ENCODE measurements around the gene PIGV. TPM values are rescaled to one million over a fixed set of nuclear protein-coding genes. Genes with fewer than 3 reads are reported as not detected.
A peak's percentile ranks its signal among the peaks of the same experiment; 100 is the strongest.
"Not testable (repeated sequence)": the region's sequence is repeated elsewhere in the genome, so short reads cannot be mapped to it uniquely, and the experiment has no call there.

Gene PIGV
- total RNA-seq, 1 donor from 2014 or later, result 20.3 TPM

DNA sequence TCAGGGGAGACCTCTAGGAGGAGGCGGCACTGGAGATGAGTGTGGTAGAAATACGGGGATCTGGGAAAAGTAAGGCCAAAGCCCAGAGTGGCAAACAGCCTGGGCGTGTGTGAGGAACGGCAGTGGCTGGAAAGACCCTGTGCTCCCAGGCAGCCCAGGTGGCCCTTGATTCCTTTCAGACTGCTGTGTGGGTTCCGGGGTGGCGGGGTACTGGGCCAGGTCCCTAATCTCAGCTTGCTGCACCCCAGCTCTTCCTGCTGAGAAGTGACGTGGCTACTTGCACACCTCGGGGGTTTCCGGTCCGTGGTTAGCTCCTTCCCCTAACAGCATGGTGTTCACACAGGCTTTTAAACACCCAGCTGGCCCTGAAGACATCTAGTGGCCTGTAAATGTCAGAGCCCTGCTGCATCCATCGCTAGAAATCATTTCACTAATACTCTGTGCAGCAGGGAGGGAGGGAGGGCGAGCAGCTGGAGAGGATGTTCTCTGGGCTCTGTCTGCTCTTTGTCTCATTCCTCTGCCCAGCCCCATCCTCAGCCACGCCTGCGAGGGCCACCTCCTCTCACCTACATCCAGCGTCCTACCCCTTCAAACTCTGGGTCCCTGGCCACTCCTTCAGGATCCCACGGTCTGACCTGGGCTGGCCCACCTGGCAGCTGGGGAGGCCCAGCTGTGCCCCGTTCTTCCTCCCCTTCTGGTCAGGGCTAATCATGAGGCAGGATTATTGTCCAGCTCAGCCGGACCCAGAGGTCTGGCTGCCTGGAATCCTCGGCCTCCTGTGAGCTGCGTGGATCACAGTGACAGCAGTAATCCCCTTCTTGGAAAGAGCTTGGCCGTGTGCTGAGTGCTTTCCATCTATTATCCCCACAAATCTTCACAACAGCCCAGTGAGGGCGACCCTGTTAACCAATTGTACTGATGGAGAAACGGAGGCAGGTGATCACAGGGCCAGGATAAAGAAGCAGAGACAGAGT, 46.0 kb downstream of the PIGV start:
- ATAC-seq (peak; percentile 67 to 77), DNase-seq (peak; percentile 76)
- Histone ChIP-seq H3K4me1 (peaks cover 25% of the 10 kb centered on the region), H3K27me3 (ENCODE audit: low read depth) (no peaks in the 10 kb centered on the region), H3K36me3 (peaks cover 69% of the 10 kb centered on the region), H3K4me3 (no peak overlapping the region), H3K27ac (peak overlapping the region; percentile 58), H3K9me3 (no peaks in the 10 kb centered on the region)
- TF ChIP-seq, protein P1, sequence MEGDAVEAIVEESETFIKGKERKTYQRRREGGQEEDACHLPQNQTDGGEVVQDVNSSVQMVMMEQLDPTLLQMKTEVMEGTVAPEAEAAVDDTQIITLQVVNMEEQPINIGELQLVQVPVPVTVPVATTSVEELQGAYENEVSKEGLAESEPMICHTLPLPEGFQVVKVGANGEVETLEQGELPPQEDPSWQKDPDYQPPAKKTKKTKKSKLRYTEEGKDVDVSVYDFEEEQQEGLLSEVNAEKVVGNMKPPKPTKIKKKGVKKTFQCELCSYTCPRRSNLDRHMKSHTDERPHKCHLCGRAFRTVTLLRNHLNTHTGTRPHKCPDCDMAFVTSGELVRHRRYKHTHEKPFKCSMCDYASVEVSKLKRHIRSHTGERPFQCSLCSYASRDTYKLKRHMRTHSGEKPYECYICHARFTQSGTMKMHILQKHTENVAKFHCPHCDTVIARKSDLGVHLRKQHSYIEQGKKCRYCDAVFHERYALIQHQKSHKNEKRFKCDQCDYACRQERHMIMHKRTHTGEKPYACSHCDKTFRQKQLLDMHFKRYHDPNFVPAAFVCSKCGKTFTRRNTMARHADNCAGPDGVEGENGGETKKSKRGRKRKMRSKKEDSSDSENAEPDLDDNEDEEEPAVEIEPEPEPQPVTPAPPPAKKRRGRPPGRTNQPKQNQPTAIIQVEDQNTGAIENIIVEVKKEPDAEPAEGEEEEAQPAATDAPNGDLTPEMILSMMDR (IDR thresholded peaks at IDR 0.05), result no peak
- intact Hi-C loops (cut with DNase I), result no loop called here

DNA sequence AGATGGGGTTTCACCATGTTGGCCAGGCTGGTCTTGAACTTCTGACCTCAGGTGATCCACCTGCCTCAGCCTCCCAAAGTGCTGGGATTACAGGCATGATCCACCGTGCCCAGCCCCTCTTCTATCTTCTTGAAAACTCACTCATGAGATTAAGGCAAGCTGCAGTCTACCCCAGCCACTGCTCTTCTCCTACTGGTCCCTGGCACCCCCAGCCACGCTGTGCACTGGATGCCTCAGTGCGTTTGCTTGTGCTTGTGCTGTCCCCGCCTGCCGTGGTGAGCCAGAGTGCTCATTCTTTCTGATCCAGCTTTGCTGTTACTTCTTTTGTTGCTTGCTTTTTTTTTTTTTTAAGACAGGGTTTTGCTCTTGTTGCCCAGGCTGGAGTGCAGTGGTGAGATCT, 49.9 kb downstream of the PIGV start:
- H3K9me3 ChIP-seq; H3K4me3 ChIP-seq; H3K4me1 ChIP-seq; H3K27me3 ChIP-seq (ENCODE audit: low read depth); DNase-seq; ATAC-seq; H3K27ac ChIP-seq; intact Hi-C loops (cut with DNase I): not testable (repeated sequence)
- peaks cover 92% of the 10 kb centered on the region for H3K36me3 ChIP-seq

DNA sequence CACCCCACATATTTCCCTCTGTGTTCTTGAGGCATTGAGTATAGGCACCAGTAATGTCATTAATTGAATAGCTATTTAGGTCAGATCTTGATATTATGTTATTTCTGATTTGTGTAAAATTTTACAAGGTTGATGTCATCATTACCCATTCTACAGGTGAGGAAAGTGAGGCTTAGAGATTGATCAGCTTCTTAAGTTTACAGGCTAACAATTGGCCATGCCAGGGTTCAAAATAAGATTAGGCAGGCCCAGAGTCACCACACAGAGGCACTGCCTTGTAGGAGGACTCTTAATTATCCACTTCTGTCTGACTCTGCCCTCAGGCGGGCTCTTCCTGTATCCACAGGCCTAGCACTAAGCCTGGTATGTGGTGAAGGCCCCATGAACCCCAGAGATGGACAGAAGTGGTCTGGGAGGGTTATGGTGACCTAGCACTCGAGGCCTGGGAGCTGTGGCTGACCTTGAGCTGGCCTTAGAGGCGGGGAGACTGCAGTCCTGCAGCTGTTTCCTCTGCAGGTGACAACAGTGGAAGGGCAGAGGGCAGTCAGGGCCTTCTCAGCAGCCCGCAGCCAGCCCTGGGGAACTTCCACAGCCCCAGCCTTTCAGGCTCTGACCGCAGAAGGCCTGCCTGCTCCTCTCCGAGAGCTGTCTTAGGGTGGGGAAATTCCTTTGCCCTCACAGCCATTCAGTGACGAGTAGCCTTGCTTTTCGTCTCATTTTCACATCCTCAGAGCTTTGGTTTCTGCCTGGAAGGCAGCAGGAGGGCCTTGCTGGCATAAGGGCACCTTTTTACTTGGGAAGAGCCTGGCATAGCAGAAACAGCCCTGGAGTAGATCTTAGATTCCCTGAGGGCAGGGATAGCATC, 51.0 kb downstream of the PIGV start:
- H3K36me3 ChIP-seq, result peaks cover 90% of the 10 kb centered on the region
- TF ChIP-seq, protein P1 (IDR thresholded peaks at IDR 0.05), result no peak
- DNase-seq, result no peak

DNA sequence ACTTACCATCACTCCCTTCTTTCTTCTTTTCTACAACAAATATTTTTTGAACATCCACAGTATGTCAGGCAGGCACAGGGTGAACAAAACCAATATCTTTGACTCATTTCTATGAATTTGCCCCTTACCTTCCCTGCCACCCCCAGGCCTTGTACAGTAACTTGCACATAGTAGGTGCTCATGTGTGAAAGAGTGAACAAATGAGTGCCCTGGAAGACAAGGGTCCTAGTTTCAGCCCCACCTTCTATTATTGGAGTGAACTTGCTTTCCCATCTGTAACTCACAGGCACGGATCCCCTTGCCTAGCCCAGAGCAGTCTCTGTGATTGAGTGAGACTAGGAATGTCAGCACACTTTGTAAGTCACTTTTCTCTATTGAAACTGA, 51.6 kb downstream of the PIGV start:
- peaks cover 90% of the 10 kb centered on the region for H3K36me3 ChIP-seq
- intact Hi-C loops (cut with DNase I), result no loop called here
- ATAC-seq, result no peak

More for the DNA sequence above, 51.0 kb downstream of the PIGV start:
- Histone ChIP-seq H3K4me1 (no peaks in the 10 kb centered on the region), H3K4me3 (no peak overlapping the region), H3K27me3 (ENCODE audit: low read depth) (no peaks in the 10 kb centered on the region), H3K27ac (no peak overlapping the region), H3K9me3 (no peaks in the 10 kb centered on the region)
- peak; percentile 9 to 48 for ATAC-seq
- intact Hi-C loops (cut with DNase I), result no loop called here

DNA sequence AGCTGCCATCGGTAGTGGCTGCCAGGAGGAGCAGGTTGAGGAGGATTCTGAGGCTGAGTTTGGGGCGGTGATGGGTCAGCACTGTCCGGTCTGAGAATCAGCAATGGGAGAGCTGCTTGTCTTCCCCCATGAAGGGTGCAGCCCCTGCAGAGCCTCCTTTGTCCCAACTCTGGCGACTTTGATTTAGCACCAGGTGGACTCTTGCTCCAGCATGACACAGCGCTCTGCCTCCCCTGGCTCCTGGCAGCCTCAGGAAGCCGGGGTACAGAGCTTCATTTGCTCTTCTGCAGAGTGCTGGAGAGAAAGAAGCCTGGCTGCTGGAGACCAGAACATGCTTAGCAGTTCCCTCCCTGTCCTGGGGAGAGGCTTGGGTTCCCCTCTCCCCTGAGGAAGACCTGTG, 52.0 kb downstream of the PIGV start:
- no peak overlapping the region for H3K4me3 ChIP-seq
- peaks cover 86% of the 10 kb centered on the region for H3K36me3 ChIP-seq
- no peak for ATAC-seq
- DNase-seq, result no peak
- no peaks in the 10 kb centered on the region for H3K27me3 ChIP-seq (ENCODE audit: low read depth)
- TF ChIP-seq, protein P1 (IDR thresholded peaks at IDR 0.05), result no peak
- no peaks in the 10 kb centered on the region for H3K4me1 ChIP-seq
- intact Hi-C loops (cut with DNase I), result no loop called here
- H3K27ac ChIP-seq, result no peak overlapping the region
- H3K9me3 ChIP-seq, result no peaks in the 10 kb centered on the region

More for the DNA sequence above, 51.6 kb downstream of the PIGV start:
- Histone ChIP-seq H3K4me1 (no peaks in the 10 kb centered on the region), H3K27me3 (ENCODE audit: low read depth) (no peaks in the 10 kb centered on the region), H3K9me3 (no peaks in the 10 kb centered on the region), H3K27ac (no peak overlapping the region), H3K4me3 (no peak overlapping the region)
- TF ChIP-seq, protein P1 (IDR thresholded peaks at IDR 0.05), result no peak
- DNase-seq, result no peak
